Progenitor cell of endocrine pancreas (in vitro differentiated cells): Measurements from ENCODE around the gene SCCPDH. TPM values are rescaled to one million over a fixed set of nuclear protein-coding genes. Genes with fewer than 3 reads are reported as not detected.

ENCODE experiments used
- DNase-seq: peaks from one replicate; pipeline ENCODE4 v3.0.0; 2021; ENCODE audit warnings: low spot score; ENCODE audit not compliant: unreplicated experiment
- H3K27ac Mint-ChIP-seq: 2 replicates; pipeline ENCODE4 v1.8.0; 2021; ENCODE audit warnings: mild to moderate bottlenecking, moderate library complexity, mixed read lengths
- H3K27me3 Mint-ChIP-seq: 2 replicates; pipeline ENCODE4 v1.8.0; 2021; ENCODE audit warnings: mixed read lengths
- H3K36me3 Mint-ChIP-seq: 2 replicates; pipeline ENCODE4 v1.8.0; 2022; ENCODE audit warnings: mixed read lengths; ENCODE audit not compliant: insufficient read depth
- H3K4me1 Mint-ChIP-seq: 2 replicates; pipeline ENCODE4 v1.8.0; 2021; ENCODE audit warnings: low read depth, mixed read lengths
- H3K4me3 Mint-ChIP-seq: 2 replicates; pipeline ENCODE4 v1.8.0; 2021; ENCODE audit warnings: low read depth, mild to moderate bottlenecking, moderate library complexity, mixed read lengths
- H3K9me3 Mint-ChIP-seq: 2 replicates; pipeline ENCODE4 v1.8.0; 2021; ENCODE audit warnings: low read depth, mixed read lengths
- CTCF ChIP-seq: fragments of 200-600 bp; sonication (generic); IDR thresholded peaks from one replicate; pipeline ENCODE4 v1.5.0; 2021; ENCODE audit warnings: antibody characterized with exemption, mild to moderate bottlenecking; ENCODE audit not compliant: unreplicated experiment
- total RNA-seq: library from RNA; stranded (reverse); gene quantifications from 2 replicates; pipeline ENCODE4 v1.2.1, GENCODE V29; 2021

Gene SCCPDH
- total RNA-seq, 1 donor from 2014 or later: 43.3 TPM

DNA sequence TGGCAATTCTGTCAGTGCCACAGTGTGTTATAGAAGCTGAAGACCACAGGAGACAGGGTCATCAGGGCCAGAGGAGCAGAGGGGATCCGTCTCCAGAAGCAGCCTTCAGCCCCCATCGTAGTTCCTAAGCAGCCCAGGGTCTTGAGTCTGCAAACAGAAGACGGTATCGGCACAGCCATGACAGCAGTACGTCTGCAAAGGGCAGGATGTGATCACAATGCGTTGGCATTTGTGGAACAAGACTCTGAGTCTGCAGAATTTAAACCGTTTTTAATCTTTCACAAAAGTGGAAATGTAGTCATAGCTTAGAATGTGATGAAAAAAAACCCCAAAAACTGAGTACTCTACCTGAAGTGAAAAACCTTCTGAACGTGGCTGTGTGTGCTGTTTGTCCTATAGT lies 44.0 kb upstream of the SCCPDH start:
- Mint-ChIP-seq H3K27ac (no peak overlapping the region), H3K4me1 (peaks cover 24% of the 10 kb centered on the region), H3K27me3 (no peaks in the 10 kb centered on the region), H3K4me3 (no peak overlapping the region), H3K9me3 (peaks cover 2% of the 10 kb centered on the region), H3K36me3 (peaks cover 2% of the 10 kb centered on the region)
- TF ChIP-seq CTCF: no peak
- no peak for DNase-seq

DNA sequence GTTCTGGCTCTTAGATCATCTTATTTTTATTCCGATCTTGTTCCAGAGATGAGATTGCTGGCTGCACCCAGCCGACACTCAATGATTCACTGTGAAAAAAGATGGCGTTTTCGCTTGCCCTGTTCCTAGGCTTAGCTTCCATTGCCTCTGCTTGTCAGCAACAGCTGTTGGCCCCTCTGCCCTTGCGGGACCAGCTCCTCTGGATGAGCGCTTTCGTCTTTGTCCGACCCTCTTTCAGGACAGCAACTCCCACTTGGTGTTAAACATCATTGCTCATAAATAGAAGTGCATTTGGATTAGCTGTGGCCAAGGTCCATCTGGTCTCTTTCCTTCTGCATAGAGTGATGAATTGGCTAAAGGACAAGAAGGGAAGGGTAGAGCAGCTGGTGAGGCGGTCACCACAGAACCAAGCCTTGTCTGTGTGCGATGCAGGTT lies 43.5 kb upstream of the SCCPDH start:
- H3K4me3 Mint-ChIP-seq: no peak overlapping the region
- no peak for TF ChIP-seq CTCF
- no peaks in the 10 kb centered on the region for H3K27me3 Mint-ChIP-seq
- H3K36me3 Mint-ChIP-seq: no peaks in the 10 kb centered on the region
- H3K9me3 Mint-ChIP-seq: no peaks in the 10 kb centered on the region
- H3K27ac Mint-ChIP-seq: no peak overlapping the region
- H3K4me1 Mint-ChIP-seq: peaks cover 24% of the 10 kb centered on the region
- no peak for DNase-seq

GRCh38 chr1:246681900-246682895 lies 42.0 kb upstream of the SCCPDH start:
- no peaks in the 10 kb centered on the region for H3K27me3 Mint-ChIP-seq
- no peak overlapping the region for H3K27ac Mint-ChIP-seq
- H3K36me3 Mint-ChIP-seq: no peaks in the 10 kb centered on the region
- H3K4me3 Mint-ChIP-seq: no peak overlapping the region
- no peak for TF ChIP-seq CTCF
- DNase-seq: no peak
- H3K4me1 Mint-ChIP-seq: peaks cover 20% of the 10 kb centered on the region
- no peaks in the 10 kb centered on the region for H3K9me3 Mint-ChIP-seq

DNA sequence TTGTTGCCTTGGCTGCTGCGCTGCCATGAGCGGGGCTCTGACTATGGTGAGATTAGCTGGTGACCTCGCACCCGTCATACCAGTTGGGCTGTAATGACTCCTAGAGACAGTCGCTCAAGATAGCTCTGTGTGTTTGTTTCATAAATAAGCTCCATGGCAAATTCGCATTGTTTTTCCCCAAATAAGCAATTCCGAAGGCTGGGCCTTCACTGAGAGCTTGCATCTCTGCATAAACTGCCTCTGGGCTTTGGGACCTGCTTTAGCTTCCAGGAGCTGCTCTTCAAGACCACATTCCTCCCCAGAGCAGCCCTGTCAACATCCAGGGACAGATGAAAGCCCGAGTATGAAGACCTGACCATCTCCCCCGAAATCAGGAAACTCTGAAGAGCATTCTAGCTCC lies 40.7 kb upstream of the SCCPDH start:
- Mint-ChIP-seq H3K27ac (no peak overlapping the region), H3K36me3 (no peaks in the 10 kb centered on the region), H3K4me3 (no peak overlapping the region), H3K9me3 (no peaks in the 10 kb centered on the region), H3K4me1 (peaks cover 14% of the 10 kb centered on the region), H3K27me3 (no peaks in the 10 kb centered on the region)
- no peak for TF ChIP-seq CTCF
- DNase-seq: no peak

DNA sequence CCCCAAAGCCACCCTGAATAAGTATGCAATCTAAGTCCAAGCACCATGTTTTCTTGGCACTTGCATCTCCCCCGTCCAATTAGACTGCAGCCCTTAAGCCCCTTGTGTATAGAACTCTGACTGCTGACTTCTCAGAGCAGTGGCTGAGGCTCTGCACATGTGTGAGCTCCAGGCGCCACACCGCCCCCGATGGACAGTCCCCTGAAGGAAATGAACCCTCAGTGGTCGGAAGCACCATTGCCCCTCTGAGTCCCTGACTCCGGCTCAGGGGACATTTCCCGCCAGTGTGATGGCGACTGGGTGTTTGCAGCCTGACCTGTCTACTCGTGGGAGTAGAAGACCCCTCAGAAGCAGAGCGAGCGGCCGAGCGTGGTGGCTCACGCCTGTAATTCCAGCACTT lies 37.2 kb upstream of the SCCPDH start:
- TF ChIP-seq CTCF: peak; percentile 8
- Mint-ChIP-seq H3K4me1 (peaks cover 6% of the 10 kb centered on the region), H3K4me3 (no peak overlapping the region), H3K27me3 (no peaks in the 10 kb centered on the region), H3K9me3 (no peaks in the 10 kb centered on the region), H3K36me3 (no peaks in the 10 kb centered on the region), H3K27ac (no peak overlapping the region)
- no peak for DNase-seq
